Breast epithelium (tissue), 4 donors: ENCODE results near the gene ARID5B. TPM values are rescaled to one million over a fixed set of nuclear protein-coding genes. Genes with fewer than 3 reads are reported as not detected.
A peak's percentile ranks its signal among the peaks of the same experiment; 100 is the strongest.

Experiments
- DNase-seq, 2 donors: peaks; one replicate each; pipeline ENCODE4 v3.0.0-alpha.2; 2019; ENCODE audit warnings: low spot score in 2 of 2
- H3K27ac ChIP-seq, 2 donors: fragments of 200-600 bp; sonication (generic) in 1 of 2; one replicate each; pipeline ENCODE4 v1.5.1; 2016 to 2019; ENCODE audit warnings: mild to moderate bottlenecking in 1 of 2
- H3K27me3 ChIP-seq, 2 donors: fragments of 200-600 bp; sonication (generic) in 1 of 2; one replicate each; pipeline versions ENCODE4 v1.5.1 to v1.6.0; 2017 to 2019; ENCODE audit warnings: control low read depth in 1 of 2, mild to moderate bottlenecking in 1 of 2
- H3K36me3 ChIP-seq: fragments of 200-600 bp; one replicate; pipeline ENCODE4 v1.5.1; 2019
- H3K4me1 ChIP-seq, 2 donors: fragments of 200-600 bp; sonication (generic); one replicate each; pipeline ENCODE4 v1.5.1; 2016 to 2019; ENCODE audit warnings: control low read depth in 1 of 2
- H3K4me3 ChIP-seq, 3 donors: fragments of 200-600 bp; sonication (generic); 1 replicate in 2 of 3; 2 replicates in 1 of 3; pipeline ENCODE4 v1.5.1; 2016 to 2019; ENCODE audit warnings: mild to moderate bottlenecking in 3 of 3, moderate library complexity in 2 of 3
- H3K9me3 ChIP-seq, 2 donors: fragments of 200-600 bp; sonication (generic) in 1 of 2; one replicate each; pipeline ENCODE4 v1.5.1; 2016 to 2019; ENCODE audit warnings: control low read depth in 1 of 2
- CTCF ChIP-seq, 3 donors: fragments of 450-650 bp; IDR thresholded peaks; one replicate each; pipeline ENCODE4 v1.5.1; 2016 to 2017; ENCODE audit warnings: antibody characterized with exemption in 3 of 3, mild to moderate bottlenecking in 3 of 3, moderate library complexity in 3 of 3
- POLR2A ChIP-seq: fragments of 450-650 bp; IDR thresholded peaks from one replicate; pipeline ENCODE4 v1.6.1; 2016; ENCODE audit warnings: antibody characterized with exemption, mild to moderate bottlenecking, moderate library complexity
- POLR2AphosphoS5 ChIP-seq, 3 donors: sonication (generic); formaldehyde crosslinking; IDR thresholded peaks; one replicate each; pipeline ENCODE4 v1.6.1; 2017; ENCODE audit warnings: antibody characterized with exemption in 3 of 3
- intact Hi-C: fragments of 100-400 bp; cut with DNase I; formaldehyde crosslinking; loops from one replicate; pipeline ENCODE4 v1.15.1; 2023; ENCODE audit warnings: low total_unique reads
- total RNA-seq, 3 donors: library from RNA; depleted of rRNA; stranded (reverse); fragments of >200 nt; gene quantifications; one replicate each; pipeline ENCODE4 v1.1.0, GENCODE V29; 2016

ARID5B gene
- total RNA-seq, 3 donors from 2014 or later, result 89.5 to 166 (median 125) TPM

GRCh38 chr10:62072901-62073300 lies 171.4 kb downstream of the ARID5B start:
- H3K27me3 ChIP-seq, result no peaks in the 10 kb centered on the region
- peak overlapping the region in 1 of 3 donors; percentile 4 for H3K4me3 ChIP-seq
- TF ChIP-seq CTCF (IDR thresholded peaks at IDR 0.05), result no peak
- TF ChIP-seq POLR2A, result no peak
- no peak for TF ChIP-seq POLR2AphosphoS5 (IDR thresholded peaks at IDR 0.05)
- H3K4me1 ChIP-seq, result peaks cover 3 to 46% of the 10 kb centered on the region in 2 donors
- no peak for DNase-seq
- H3K27ac ChIP-seq, result peak overlapping the region; percentile 41 to 60
- intact Hi-C loops, result no loop called here
- no peaks in the 10 kb centered on the region for H3K36me3 ChIP-seq
- no peaks in the 10 kb centered on the region for H3K9me3 ChIP-seq

GRCh38 chr10:62073429-62073828 lies 171.9 kb downstream of the ARID5B start:
- H3K4me1 ChIP-seq, result peaks cover 3 to 44% of the 10 kb centered on the region in 2 donors
- H3K36me3 ChIP-seq, result no peaks in the 10 kb centered on the region
- peak overlapping the region; percentile 41 to 60 for H3K27ac ChIP-seq
- intact Hi-C loops, result no loop called here
- no peaks in the 10 kb centered on the region for H3K27me3 ChIP-seq
- peak overlapping the region in 1 of 3 donors; percentile 4 for H3K4me3 ChIP-seq
- H3K9me3 ChIP-seq, result no peaks in the 10 kb centered on the region
- no peak for DNase-seq
- TF ChIP-seq POLR2A (no peak), POLR2AphosphoS5 (IDR thresholded peaks at IDR 0.05) (no peak), CTCF (IDR thresholded peaks at IDR 0.05) (no peak)

GRCh38 chr10:62075414-62075813 lies 173.9 kb downstream of the ARID5B start:
- H3K27ac ChIP-seq, result peak overlapping the region; percentile 65 to 79
- H3K4me3 ChIP-seq, result peak overlapping the region in 1 of 3 donors; percentile 2
- TF ChIP-seq POLR2AphosphoS5 (IDR thresholded peaks at IDR 0.05) (peak in 1 of 3 donors; percentile 28), POLR2A (no peak)
- intact Hi-C loops, result no loop called here
- DNase-seq, result no peak
- no peaks in the 10 kb centered on the region for H3K27me3 ChIP-seq
- H3K4me1 ChIP-seq, result peaks cover 3 to 39% of the 10 kb centered on the region in 2 donors
- H3K9me3 ChIP-seq, result no peaks in the 10 kb centered on the region
- no peaks in the 10 kb centered on the region for H3K36me3 ChIP-seq

- peak overlapping the region; percentile 65 to 79 for H3K27ac ChIP-seq
- peaks cover 3 to 39% of the 10 kb centered on the region in 2 donors for H3K4me1 ChIP-seq
- H3K4me3 ChIP-seq, result peak overlapping the region in 1 of 3 donors; percentile 9
- DNase-seq, result no peak
- no peaks in the 10 kb centered on the region for H3K9me3 ChIP-seq
- no peak for TF ChIP-seq POLR2AphosphoS5 (IDR thresholded peaks at IDR 0.05)
- TF ChIP-seq POLR2A, result no peak
- no peak for TF ChIP-seq CTCF (IDR thresholded peaks at IDR 0.05)
- no peaks in the 10 kb centered on the region for H3K27me3 ChIP-seq
- intact Hi-C loops, result no loop called here
- no peaks in the 10 kb centered on the region for H3K36me3 ChIP-seq
Measured at GRCh38 chr10:62075912-62076311, 174.4 kb downstream of the ARID5B start.

- no peak for DNase-seq
- intact Hi-C loops, result no loop called here
- no peaks in the 10 kb centered on the region for H3K27me3 ChIP-seq
- peak overlapping the region; percentile 65 to 86 for H3K27ac ChIP-seq
- TF ChIP-seq POLR2A, result no peak
- TF ChIP-seq CTCF (IDR thresholded peaks at IDR 0.05), result no peak
- TF ChIP-seq POLR2AphosphoS5 (IDR thresholded peaks at IDR 0.05), result no peak
- peaks cover 3 to 49% of the 10 kb centered on the region in 2 donors for H3K4me1 ChIP-seq
- H3K36me3 ChIP-seq, result no peaks in the 10 kb centered on the region
- H3K4me3 ChIP-seq, result peak overlapping the region in 1 of 3 donors; percentile 17
- no peaks in the 10 kb centered on the region for H3K9me3 ChIP-seq
Measured at GRCh38 chr10:62076891-62077290, 175.4 kb downstream of the ARID5B start.
